RWPE2 (cell line): ENCODE measurements around the gene SIRPD.

Experiments used
- ATAC-seq: fragments of 200-7000 bp; cut with Tn5 transposase; 3 replicates; pipeline ENCODE4 v1.9.1; 2021; ENCODE audit warnings: low read depth
- DNase-seq: peaks from one replicate; pipeline ENCODE4 v3.0.0-alpha.2; 2020; ENCODE audit warnings: low spot score
- H3K27ac ChIP-seq: fragments of 450-650 bp; 2 replicates; pipeline ENCODE4 v1.5.1; 2017; ENCODE audit warnings: mild to moderate bottlenecking; ENCODE audit not compliant: poor library complexity, severe bottlenecking
- H3K27me3 ChIP-seq: fragments of 250-450 bp; sonication (Bioruptor Pico); 2 replicates; pipeline ENCODE4 v1.5.1; 2021; ENCODE audit warnings: mild to moderate bottlenecking, moderate library complexity; ENCODE audit not compliant: insufficient read depth, poor library complexity, severe bottlenecking
- H3K36me3 ChIP-seq: fragments of 250-450 bp; sonication (Bioruptor Pico); 2 replicates; pipeline ENCODE4 v1.5.1; 2020; ENCODE audit warnings: low read depth, mild to moderate bottlenecking, moderate library complexity
- H3K4me1 ChIP-seq: fragments of 250-450 bp; sonication (Bioruptor Pico); 2 replicates; pipeline ENCODE4 v1.5.1; 2021; ENCODE audit warnings: mild to moderate bottlenecking, moderate library complexity; ENCODE audit not compliant: insufficient read depth, poor library complexity, severe bottlenecking
- H3K4me3 ChIP-seq: fragments of 250-450 bp; sonication (Bioruptor Pico); 2 replicates; pipeline ENCODE4 v1.5.1; 2021; ENCODE audit warnings: mild to moderate bottlenecking, moderate library complexity; ENCODE audit not compliant: severe bottlenecking
- H3K9me3 ChIP-seq: fragments of 250-450 bp; sonication (Bioruptor Pico); 2 replicates; pipeline ENCODE4 v1.5.1; 2021; ENCODE audit warnings: mild to moderate bottlenecking, moderate library complexity; ENCODE audit not compliant: severe bottlenecking
- TF ChIP-seq, protein P1 (sequence below): fragments of 450-650 bp; IDR thresholded peaks from one replicate; pipeline ENCODE4 v1.5.1; 2017; ENCODE audit warnings: mild to moderate bottlenecking, moderate library complexity; ENCODE audit not compliant: poor library complexity, severe bottlenecking

Gene SIRPD

DNA sequence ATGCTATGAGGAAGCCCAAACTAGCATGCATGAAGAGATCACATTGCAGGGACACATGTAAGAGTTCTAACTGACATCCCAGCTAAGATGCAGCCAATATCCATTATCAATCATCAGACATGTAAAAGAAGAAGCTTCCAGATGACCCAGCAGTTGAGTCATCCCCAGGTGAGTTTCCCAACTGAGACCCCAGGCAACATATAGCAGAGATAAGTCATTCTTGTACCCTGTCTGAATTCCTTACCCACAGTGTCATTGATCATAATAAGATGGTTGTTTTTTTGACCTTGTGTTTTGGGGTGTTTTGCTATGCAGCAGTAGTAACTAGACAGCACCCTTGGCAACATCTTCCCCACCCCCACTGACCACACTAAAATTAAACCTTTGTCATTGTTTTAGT lies 18.9 kb downstream of the SIRPD start:
- ATAC-seq = peak; percentile 48; the same call in 2 of the 3 replicates
- H3K9me3 ChIP-seq = no peaks in the 10 kb centered on the region
- H3K4me3 ChIP-seq = no peak overlapping the region
- no peaks in the 10 kb centered on the region for H3K36me3 ChIP-seq
- no peak for DNase-seq
- no peaks in the 10 kb centered on the region for H3K27me3 ChIP-seq
- TF ChIP-seq, protein P1, sequence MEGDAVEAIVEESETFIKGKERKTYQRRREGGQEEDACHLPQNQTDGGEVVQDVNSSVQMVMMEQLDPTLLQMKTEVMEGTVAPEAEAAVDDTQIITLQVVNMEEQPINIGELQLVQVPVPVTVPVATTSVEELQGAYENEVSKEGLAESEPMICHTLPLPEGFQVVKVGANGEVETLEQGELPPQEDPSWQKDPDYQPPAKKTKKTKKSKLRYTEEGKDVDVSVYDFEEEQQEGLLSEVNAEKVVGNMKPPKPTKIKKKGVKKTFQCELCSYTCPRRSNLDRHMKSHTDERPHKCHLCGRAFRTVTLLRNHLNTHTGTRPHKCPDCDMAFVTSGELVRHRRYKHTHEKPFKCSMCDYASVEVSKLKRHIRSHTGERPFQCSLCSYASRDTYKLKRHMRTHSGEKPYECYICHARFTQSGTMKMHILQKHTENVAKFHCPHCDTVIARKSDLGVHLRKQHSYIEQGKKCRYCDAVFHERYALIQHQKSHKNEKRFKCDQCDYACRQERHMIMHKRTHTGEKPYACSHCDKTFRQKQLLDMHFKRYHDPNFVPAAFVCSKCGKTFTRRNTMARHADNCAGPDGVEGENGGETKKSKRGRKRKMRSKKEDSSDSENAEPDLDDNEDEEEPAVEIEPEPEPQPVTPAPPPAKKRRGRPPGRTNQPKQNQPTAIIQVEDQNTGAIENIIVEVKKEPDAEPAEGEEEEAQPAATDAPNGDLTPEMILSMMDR = no peak
- H3K27ac ChIP-seq = no peak overlapping the region
- no peaks in the 10 kb centered on the region for H3K4me1 ChIP-seq

DNA sequence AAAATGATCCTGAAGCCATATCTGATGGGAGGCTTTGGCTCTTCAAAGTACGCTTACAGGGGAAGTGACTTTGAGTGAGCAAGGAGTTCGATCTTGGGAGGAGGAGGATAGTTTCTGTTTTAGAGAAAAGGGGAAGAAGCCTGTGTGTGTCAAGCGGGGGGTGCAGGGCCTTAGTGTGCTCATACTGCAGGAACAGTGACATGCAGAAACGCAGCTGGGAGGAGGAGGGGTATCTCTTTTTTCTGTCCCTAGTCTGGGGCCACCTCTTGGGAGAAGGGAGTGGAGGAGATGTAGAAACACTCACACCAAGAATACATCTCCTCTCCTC lies 19.8 kb downstream of the SIRPD start:
- Histone ChIP-seq H3K36me3 (no peaks in the 10 kb centered on the region), H3K27me3 (no peaks in the 10 kb centered on the region), H3K27ac (no peak overlapping the region), H3K9me3 (no peaks in the 10 kb centered on the region), H3K4me1 (no peaks in the 10 kb centered on the region), H3K4me3 (no peak overlapping the region)
- TF ChIP-seq, protein P1 = no peak
- no peak for ATAC-seq
- DNase-seq = no peak

DNA sequence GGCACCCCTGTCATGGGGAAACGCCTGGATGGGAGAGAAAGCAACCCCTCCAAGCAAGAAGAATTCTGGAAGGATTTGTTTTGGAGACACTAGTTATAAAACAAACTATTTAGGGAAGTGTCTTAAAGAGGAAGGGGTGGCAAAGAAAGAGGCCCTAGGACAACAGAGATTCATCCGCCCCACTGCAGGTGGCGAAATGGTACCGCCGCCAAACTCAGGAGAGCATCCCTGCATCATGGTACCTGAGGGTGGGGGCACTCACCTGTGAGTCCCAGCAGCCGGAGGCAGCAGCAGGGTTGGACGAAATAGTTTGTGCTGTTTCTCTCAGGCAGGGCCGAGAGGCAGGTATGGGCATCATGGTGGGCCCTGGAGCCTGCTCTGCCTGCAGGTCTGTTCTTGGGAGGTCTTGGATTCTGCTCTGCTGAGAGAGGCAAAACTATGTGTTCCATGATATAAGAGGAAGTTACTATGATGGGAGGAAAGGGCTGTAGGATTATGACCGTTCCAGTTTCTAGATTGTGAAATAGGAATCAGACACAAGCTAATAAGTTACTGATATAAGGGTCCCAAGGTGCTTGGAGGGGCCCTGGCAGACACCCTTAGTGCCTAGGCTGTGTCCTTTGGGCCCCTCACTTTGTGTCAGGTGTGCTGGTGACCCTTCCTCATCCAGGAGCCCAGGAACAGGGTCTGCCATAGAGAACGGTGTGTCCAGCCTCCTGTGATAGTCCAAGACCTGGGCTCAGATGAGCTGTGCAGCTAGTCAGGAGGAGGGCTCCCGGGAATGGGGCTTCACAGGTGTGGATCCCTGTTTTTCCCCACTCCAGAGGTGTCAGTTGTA lies 20.4 kb downstream of the SIRPD start:
- ATAC-seq (no peak), DNase-seq (no peak)
- Histone ChIP-seq H3K27ac (no peak overlapping the region), H3K36me3 (no peaks in the 10 kb centered on the region), H3K4me3 (no peak overlapping the region), H3K27me3 (no peaks in the 10 kb centered on the region), H3K9me3 (no peaks in the 10 kb centered on the region), H3K4me1 (no peaks in the 10 kb centered on the region)
- TF ChIP-seq, protein P1 = no peak

DNA sequence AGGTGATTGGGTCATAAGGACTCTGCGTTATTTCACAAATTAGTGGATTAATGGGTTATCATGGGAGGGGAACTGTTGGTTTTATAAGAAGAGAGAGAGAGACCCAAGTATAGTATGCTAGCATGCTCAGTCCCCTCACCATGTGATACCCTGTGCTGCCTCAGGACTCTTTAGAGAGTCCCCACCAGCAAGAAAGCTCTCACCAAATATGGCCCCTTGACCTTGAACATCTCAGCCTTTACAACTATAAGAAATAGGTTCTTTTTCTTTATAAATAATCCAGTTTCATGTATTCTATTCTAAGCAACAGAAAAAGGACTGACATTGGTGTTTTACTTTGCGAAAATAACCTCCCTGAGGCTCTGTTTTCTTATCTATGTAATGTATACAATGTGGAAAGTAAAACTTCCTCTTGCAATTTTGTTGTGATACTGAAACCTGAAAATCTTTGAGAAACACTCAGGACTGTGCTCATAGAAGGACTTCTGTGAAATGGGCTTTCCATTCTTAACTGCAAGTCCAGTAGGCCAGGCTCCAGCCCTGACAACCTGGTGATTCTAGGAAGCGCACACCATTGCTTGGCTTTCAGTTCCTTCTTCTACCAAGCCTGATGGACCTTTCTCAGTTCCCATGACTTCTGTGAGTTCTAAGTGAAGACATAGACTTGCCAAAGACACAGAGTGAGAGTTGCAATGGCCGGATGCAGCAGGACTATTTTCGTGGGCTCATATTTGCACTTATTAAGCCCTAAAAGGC lies 21.9 kb downstream of the SIRPD start:
- Histone ChIP-seq H3K4me1 (no peaks in the 10 kb centered on the region), H3K4me3 (no peak overlapping the region), H3K36me3 (no peaks in the 10 kb centered on the region), H3K9me3 (no peaks in the 10 kb centered on the region), H3K27me3 (no peaks in the 10 kb centered on the region), H3K27ac (no peak overlapping the region)
- TF ChIP-seq, protein P1 = no peak
- DNase-seq (no peak), ATAC-seq (no peak)

DNA sequence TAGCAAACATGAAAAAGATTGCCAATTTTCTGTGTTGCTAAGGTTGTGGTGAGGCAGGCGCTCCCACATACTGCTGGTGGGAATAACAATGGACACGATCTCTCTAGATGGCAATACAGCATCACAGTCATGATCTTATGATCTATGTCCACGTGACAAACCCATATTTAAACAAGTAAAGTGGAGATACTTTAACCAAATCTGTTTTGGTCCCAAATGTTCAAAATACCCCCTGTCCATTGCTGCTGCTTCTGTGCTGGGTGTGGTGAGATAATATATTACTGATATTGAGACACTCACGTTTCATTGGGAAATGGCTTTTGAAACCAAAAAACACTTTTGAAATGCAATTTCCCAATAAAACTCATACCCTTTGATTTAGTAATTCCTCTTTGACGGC lies 23.0 kb downstream of the SIRPD start:
- Histone ChIP-seq H3K27me3 (no peaks in the 10 kb centered on the region), H3K36me3 (no peaks in the 10 kb centered on the region), H3K27ac (no peak overlapping the region), H3K4me3 (no peak overlapping the region), H3K9me3 (no peaks in the 10 kb centered on the region), H3K4me1 (no peaks in the 10 kb centered on the region)
- ATAC-seq (no peak), DNase-seq (no peak)
- TF ChIP-seq, protein P1 = no peak
